Measurements from ENCODE around the gene HNRNPL.
"Not testable (repeated sequence)": the region's sequence is repeated elsewhere in the genome, so short reads cannot be mapped to it uniquely, and the experiment has no call there.

HNRNPL gene

GRCh38 chr19:38801359-38802095 is 48.3 kb downstream of the HNRNPL start (continued):
- TF ChIP-seq TSHZ2 (CRISPR knock-in tag; IDR thresholded peaks at IDR 0.05) (no peak), SNAI2 (CRISPR knock-in tag; IDR thresholded peaks at IDR 0.05) (no peak)

- TF ChIP-seq BACH2 (CRISPR knock-in tag; IDR thresholded peaks at IDR 0.05; ENCODE audit: borderline replicate concordance) = no peak
- no peak for TF ChIP-seq TCF4 (CRISPR knock-in tag; IDR thresholded peaks at IDR 0.05; ENCODE audit: borderline replicate concordance)
- TF ChIP-seq POU6F1 (CRISPR knock-in tag; IDR thresholded peaks at IDR 0.05; ENCODE audit: borderline replicate concordance, low read depth) = no peak
- no peak for TF ChIP-seq ARNTL (CRISPR knock-in tag; IDR thresholded peaks at IDR 0.05; ENCODE audit: borderline replicate concordance, low read depth)
- no peak for TF ChIP-seq RARB (CRISPR knock-in tag; IDR thresholded peaks at IDR 0.05)
- no peak for TF ChIP-seq SNAI2 (CRISPR knock-in tag; IDR thresholded peaks at IDR 0.05)
- TF ChIP-seq ZC3H10 (CRISPR knock-in tag; IDR thresholded peaks at IDR 0.05) = no peak
- no peak for TF ChIP-seq CREB5 (CRISPR knock-in tag; IDR thresholded peaks at IDR 0.05; ENCODE audit: low read depth)
- ATAC-seq = no peak
Measured at GRCh38 chr19:38800577-38801347, 49.0 kb downstream of the HNRNPL start.

GRCh38 chr19:38799104-38799503 is 50.7 kb downstream of the HNRNPL start:
- ATAC-seq = no peak
- TF ChIP-seq ZFP3 (CRISPR knock-in tag; IDR thresholded peaks at IDR 0.05) (no peak), POU6F1 (CRISPR knock-in tag; IDR thresholded peaks at IDR 0.05; ENCODE audit: borderline replicate concordance, low read depth) (no peak), CSDC2 (CRISPR knock-in tag; IDR thresholded peaks at IDR 0.05) (no peak), PPARA (CRISPR knock-in tag; IDR thresholded peaks at IDR 0.05; ENCODE audit: borderline replicate concordance) (no peak), BACH2 (CRISPR knock-in tag; IDR thresholded peaks at IDR 0.05; ENCODE audit: borderline replicate concordance) (no peak), ZC3H10 (CRISPR knock-in tag; IDR thresholded peaks at IDR 0.05) (no peak), ESRRG (CRISPR knock-in tag; IDR thresholded peaks at IDR 0.05) (no peak), TSHZ2 (CRISPR knock-in tag; IDR thresholded peaks at IDR 0.05) (no peak), SNAI2 (CRISPR knock-in tag; IDR thresholded peaks at IDR 0.05) (no peak), TOX (CRISPR knock-in tag; IDR thresholded peaks at IDR 0.05; ENCODE audit: borderline replicate concordance) (no peak), CREB5 (CRISPR knock-in tag; IDR thresholded peaks at IDR 0.05; ENCODE audit: low read depth) (no peak), RARB (CRISPR knock-in tag; IDR thresholded peaks at IDR 0.05) (no peak), ARNTL (CRISPR knock-in tag; IDR thresholded peaks at IDR 0.05; ENCODE audit: borderline replicate concordance, low read depth) (no peak), ISL1 (CRISPR knock-in tag; IDR thresholded peaks at IDR 0.05) (no peak), ZNF8 (CRISPR knock-in tag; IDR thresholded peaks at IDR 0.05) (no peak), ZFP30 (CRISPR knock-in tag; IDR thresholded peaks at IDR 0.05) (no peak), GLIS3 (CRISPR knock-in tag; IDR thresholded peaks at IDR 0.05) (no peak), OSR1 (CRISPR knock-in tag; IDR thresholded peaks at IDR 0.05) (no peak), ZNF565 (CRISPR knock-in tag; conservative IDR thresholded peaks at IDR 0.05; ENCODE audit: low read depth) (no peak)

- ATAC-seq = not testable (repeated sequence)
Measured at GRCh38 chr19:38797781-38798180, 52.0 kb downstream of the HNRNPL start.

Measured in SK-N-SH treated with all-trans-retinoic acid at 6 μM for 48 hours (cell line).